BJ (cell line): ENCODE results near the gene SDF4. TPM values are rescaled to one million over a fixed set of nuclear protein-coding genes. Genes with fewer than 3 reads are reported as not detected.
"Not testable (repeated sequence)": the region's sequence is repeated elsewhere in the genome, so short reads cannot be mapped to it uniquely, and the experiment has no call there.

Source experiments
- CTCF ChIA-PET: fragments of 350-600 bp; formaldehyde crosslinking; extraction: SDS; loops from one replicate; lab custom pipeline; 2021; ENCODE audit warnings: antibody characterized with exemption, inconsistent platforms; lab: Yijun Ruan, JAX
- POLR2A ChIA-PET: fragments of 300-600 bp; sonication (Branson Sonifier 250); formaldehyde crosslinking; extraction: SDS; loops from one replicate; lab custom pipeline; 2021; ENCODE audit warnings: antibody characterized with exemption; lab: Charles Lee
- DNase-seq: peaks from one replicate; pipeline ENCODE4 v3.0.0-alpha.2; 2011; ENCODE audit warnings: low read depth
- H3K27me3 ChIP-seq: 2 replicates; pipeline ENCODE4 v1.6.0; 2011; ENCODE audit warnings: low read length; ENCODE audit not compliant: control insufficient read depth, insufficient read depth
- H3K36me3 ChIP-seq: 2 replicates; pipeline ENCODE4 v1.5.1; 2011; ENCODE audit warnings: low read length; ENCODE audit not compliant: control insufficient read depth, insufficient read depth
- H3K4me3 ChIP-seq: 2 replicates; pipeline ENCODE4 v1.5.1; 2011; ENCODE audit warnings: low read depth, mild to moderate bottlenecking, control low read depth, low read length
- polyA plus RNA-seq: library from polyadenylated mRNA; depleted of rRNA; stranded (reverse); fragments of >200 nt; gene quantifications from 2 replicates; pipeline ENCODE4 v1.2.3, GENCODE V29; 2011
- TF ChIP-seq, protein P1 (sequence below): IDR thresholded peaks from 2 replicates; pipeline ENCODE4 v1.5.1; 2011; ENCODE audit warnings: low read depth, mild to moderate bottlenecking, control low read depth, inconsistent platforms, low read length, moderate library complexity; ENCODE audit not compliant: insufficient read depth

Gene SDF4
- polyA plus RNA-seq, 1 experiment = 188 TPM

DNA sequence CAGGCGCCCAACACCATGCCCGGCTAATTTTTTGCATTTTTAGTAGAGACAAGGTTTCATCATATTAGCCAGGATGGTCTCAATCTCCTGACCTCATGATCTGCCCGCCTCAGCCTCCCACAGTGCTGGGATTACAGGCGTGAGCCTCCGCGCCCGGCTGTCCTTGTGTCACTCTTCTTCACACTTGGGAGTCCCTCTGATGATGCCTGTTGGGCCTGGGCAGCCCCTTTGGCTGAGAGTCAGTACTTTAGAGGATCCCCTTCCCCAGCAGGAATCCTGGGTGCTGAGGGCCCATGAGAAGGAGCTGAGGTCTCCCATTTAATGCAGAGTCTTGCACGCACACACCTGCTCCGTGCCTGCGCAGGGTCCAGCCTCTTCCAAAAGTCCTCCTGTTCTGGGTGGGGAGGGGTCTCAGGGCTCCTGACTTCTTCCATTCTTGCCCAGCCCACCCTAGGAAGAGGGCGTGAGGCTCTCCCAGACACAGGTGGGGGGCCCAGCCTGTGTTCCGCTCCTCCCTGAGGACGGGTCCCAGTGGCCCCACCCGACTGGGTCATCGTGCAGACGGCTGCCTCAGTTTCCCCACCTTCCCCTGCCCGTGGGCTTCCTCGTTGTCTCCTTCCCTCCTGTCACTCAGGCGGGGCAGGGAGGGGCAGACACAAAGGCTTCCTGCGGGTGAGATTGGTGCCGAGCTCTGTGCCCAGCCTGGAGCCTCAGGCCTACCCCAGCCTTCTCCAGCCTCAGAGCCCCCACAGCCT, 54.2 kb downstream of the SDF4 start:
- TF ChIP-seq, protein P1, sequence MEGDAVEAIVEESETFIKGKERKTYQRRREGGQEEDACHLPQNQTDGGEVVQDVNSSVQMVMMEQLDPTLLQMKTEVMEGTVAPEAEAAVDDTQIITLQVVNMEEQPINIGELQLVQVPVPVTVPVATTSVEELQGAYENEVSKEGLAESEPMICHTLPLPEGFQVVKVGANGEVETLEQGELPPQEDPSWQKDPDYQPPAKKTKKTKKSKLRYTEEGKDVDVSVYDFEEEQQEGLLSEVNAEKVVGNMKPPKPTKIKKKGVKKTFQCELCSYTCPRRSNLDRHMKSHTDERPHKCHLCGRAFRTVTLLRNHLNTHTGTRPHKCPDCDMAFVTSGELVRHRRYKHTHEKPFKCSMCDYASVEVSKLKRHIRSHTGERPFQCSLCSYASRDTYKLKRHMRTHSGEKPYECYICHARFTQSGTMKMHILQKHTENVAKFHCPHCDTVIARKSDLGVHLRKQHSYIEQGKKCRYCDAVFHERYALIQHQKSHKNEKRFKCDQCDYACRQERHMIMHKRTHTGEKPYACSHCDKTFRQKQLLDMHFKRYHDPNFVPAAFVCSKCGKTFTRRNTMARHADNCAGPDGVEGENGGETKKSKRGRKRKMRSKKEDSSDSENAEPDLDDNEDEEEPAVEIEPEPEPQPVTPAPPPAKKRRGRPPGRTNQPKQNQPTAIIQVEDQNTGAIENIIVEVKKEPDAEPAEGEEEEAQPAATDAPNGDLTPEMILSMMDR = no peak
- Histone ChIP-seq H3K36me3 (no peaks in the 10 kb centered on the region), H3K27me3 (peaks cover 15% of the 10 kb centered on the region), H3K4me3 (no peak overlapping the region)
- ChIA-PET POLR2A (no interaction called here), CTCF (no interaction called here)
- DNase-seq = no peak

DNA sequence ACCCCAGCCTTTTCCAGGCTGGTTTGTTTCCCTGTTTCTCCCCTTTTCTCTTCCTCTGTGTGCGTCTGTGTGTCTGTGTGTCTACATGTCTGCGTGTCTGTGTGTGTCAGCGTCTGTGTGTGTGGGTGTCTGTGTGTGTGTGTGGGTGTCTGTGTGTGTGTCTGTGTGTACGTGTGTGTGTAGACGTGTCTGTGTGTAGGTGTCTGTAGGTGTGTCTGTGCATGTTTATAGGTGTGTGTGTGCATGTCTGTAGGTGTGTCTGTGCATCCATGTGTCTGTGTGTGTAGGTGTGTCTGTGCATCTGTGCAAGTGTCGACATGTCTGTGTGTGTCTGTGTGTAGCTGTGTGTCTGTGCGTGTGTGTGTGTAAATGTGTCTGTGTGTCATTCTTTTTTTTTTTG, 54.9 kb downstream of the SDF4 start:
- peaks cover 19% of the 10 kb centered on the region for H3K27me3 ChIP-seq
- ChIA-PET CTCF (no interaction called here), POLR2A (no interaction called here)
- TF ChIP-seq, protein P1 = no peak
- no peak for DNase-seq
- H3K36me3 ChIP-seq = no peaks in the 10 kb centered on the region
- no peak overlapping the region for H3K4me3 ChIP-seq

DNA sequence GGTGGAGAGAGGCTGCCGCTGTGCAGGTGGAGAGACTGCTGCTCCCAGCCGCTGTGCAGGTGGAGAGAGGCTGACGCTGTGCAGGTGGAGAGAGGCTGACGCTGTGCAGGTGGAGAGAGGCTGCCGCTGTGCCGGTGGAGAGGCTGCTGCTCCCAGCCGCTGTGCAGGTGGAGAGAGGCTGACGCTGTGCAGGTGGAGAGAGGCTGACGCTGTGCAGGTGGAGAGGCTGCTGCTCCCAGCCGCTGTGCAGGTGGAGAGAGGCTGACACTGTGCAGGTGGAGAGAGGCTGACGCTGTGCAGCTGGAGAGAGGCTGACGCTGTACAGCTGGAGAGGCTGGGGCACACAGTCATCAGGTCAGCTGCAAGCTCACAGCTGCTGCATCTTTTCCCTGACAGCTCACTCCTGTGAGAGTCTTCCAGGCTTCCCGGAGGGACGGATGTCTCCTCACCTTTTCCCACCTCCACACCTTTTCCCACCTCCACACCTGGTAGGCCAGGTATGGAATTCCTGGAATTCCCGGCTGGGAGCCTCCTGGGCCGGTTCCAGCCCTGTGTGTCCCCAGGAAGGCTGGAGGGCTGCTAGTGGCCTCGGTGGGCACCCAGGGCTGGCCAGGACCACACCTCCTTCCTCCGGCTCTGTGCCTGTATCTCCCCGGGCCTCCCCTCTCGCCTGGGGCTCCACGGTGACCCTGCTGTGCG, 55.6 kb downstream of the SDF4 start:
- CTCF ChIA-PET, H3K4me3 ChIP-seq, DNase-seq, H3K36me3 ChIP-seq, POLR2A ChIA-PET: not testable (repeated sequence)
- peaks cover 21% of the 10 kb centered on the region for H3K27me3 ChIP-seq

DNA sequence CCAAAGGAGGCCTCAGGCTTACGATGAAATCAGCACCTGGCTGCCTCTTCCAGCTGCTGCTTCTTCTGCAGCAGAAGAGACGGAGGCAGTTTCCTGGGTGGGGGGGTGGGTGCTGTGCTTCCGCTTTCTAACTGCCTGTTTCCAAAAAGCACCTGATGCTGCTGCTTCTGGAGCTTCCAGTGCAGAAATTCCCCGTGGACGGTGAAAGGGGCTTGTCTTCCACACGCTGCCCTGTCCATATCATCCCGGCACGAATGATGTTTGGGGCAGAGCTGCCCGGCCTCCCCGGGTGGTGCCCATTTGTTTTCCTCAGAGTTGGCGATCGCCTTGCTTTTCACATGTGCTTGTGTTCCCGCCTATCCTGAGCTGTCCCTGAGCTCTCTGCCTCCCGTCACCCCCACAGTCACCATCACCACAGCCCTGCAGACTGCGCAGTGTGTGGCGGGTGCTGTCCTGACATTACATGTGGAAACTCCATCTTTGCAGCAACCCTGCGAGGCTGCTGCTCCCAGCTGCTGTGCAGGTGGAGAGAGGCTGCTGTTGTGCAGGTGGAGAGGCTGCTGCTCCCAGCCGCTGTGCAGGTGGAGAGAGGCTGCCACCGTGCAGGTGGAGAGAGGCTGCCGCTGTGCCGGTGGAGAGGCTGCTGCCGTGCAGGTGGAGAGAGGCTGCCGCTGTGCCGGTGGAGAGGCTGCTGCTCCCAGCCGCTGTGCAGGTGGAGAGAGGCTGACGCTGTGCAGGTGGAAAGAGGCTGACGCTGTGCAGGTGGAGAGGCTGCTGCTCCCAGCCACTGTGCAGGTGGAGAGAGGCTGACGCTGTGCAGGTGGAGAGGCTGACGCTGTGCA, 56.4 kb downstream of the SDF4 start:
- CTCF ChIA-PET = no interaction called here

DNA sequence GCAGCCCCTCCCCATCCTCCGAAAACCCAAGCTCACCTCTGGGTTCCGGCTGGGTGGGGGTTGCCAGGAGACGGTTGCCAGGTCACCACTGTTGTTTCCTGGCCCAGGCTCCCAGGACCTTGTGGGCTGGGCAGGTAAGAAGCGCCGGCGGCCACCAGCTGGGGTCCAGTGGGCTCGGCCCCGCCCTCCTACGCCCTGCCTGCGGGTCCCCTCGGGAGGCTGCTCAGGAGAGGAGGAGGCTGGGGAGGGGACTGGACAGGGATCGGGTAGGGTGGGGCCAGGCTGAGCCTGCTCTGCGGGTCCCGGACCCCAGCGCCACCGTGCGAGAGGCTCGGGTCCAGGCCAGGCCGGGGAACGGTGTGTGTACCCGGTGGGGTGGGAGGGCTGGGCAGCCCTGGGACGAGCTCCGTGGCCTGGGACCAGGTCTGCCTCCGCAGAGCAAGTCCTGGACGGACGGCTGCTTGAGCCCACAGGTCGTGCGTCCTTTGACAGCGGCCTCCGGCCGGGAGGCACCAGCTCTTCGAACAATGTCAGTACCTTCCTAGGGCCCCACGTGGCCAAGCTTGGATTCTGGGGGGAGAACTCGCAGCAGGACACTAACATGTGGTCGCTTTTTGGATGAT, 57.9 kb downstream of the SDF4 start, which contains the start of gene TTLL10:
TSS of gene TTLL10 (plus strand) at position 88 of the 623 bp plus-strand sequence. CDS start 5,336 bp downstream, outside the sequence.
- CTCF ChIA-PET = interaction anchor here (1.1 kb wide), 1 partner anchor 12 kb away, joined by 3 read pairs; no protein-coding TSS in a partner anchor
- DNase-seq = no peak
- H3K36me3 ChIP-seq = no peaks in the 10 kb centered on the region
- TF ChIP-seq, protein P1 = no peak
- no peak within 1 kb of the TSS for H3K4me3 ChIP-seq
- POLR2A ChIA-PET = no interaction called here
- peaks cover 21% of the 10 kb centered on the region for H3K27me3 ChIP-seq

More for the DNA sequence above, 56.4 kb downstream of the SDF4 start:
- TF ChIP-seq, protein P1 = no peak
- Histone ChIP-seq H3K27me3 (peaks cover 21% of the 10 kb centered on the region), H3K36me3 (no peaks in the 10 kb centered on the region), H3K4me3 (no peak overlapping the region)
- DNase-seq = no peak
- POLR2A ChIA-PET = no interaction called here
